Nephron progenitor cell (in vitro differentiated cells): ENCODE measurements around the gene SIM1.

Source experiments
- DNase-seq: peaks from one replicate; pipeline ENCODE4 v3.0.0; 2021
- H3K27ac Mint-ChIP-seq: 2 replicates; pipeline ENCODE4 v1.8.0; 2021; ENCODE audit warnings: mild to moderate bottlenecking, moderate library complexity, mixed read lengths
- H3K27me3 Mint-ChIP-seq: 2 replicates; pipeline ENCODE4 v1.8.0; 2021; ENCODE audit warnings: mild to moderate bottlenecking, low read depth, mixed read lengths; ENCODE audit not compliant: poor library complexity
- H3K36me3 Mint-ChIP-seq: 2 replicates; pipeline ENCODE4 v1.8.0; 2021; ENCODE audit warnings: low read depth, mixed read lengths
- H3K4me1 Mint-ChIP-seq: 2 replicates; pipeline ENCODE4 v1.8.0; 2021; ENCODE audit warnings: mixed read lengths
- H3K4me3 Mint-ChIP-seq: 2 replicates; pipeline ENCODE4 v1.8.0; 2021; ENCODE audit warnings: mild to moderate bottlenecking, moderate library complexity, mixed read lengths
- H3K9me3 Mint-ChIP-seq: 2 replicates; pipeline ENCODE4 v1.8.0; 2021; ENCODE audit warnings: mild to moderate bottlenecking, moderate library complexity, mixed read lengths
- CTCF ChIP-seq: fragments of 200-600 bp; sonication (generic); IDR thresholded peaks from 2 replicates; pipeline ENCODE4 v1.5.0; 2021; ENCODE audit warnings: antibody characterized with exemption

The SIM1 gene

DNA sequence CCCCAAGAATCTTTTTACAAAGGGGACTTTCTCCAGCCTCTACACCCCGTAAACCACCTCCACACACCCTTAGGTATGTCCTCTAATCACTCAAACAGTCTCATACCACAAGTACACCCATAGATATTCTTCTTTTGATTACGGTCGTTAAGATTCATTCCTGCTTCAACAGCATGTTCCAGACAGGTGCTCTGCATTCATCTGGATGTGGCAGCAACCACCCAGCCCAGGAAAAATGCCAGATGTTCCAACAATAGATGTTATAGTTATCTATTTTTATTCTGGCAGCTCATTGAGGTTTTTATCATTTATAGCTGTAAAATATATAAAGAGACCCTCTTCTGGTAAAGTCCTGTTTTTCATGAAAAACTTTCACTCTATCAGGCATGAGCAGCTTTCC is 60.7 kb downstream of the SIM1 start:
- H3K36me3 Mint-ChIP-seq: no peaks in the 10 kb centered on the region
- no peaks in the 10 kb centered on the region for H3K4me1 Mint-ChIP-seq
- peaks cover 6% of the 10 kb centered on the region for H3K27me3 Mint-ChIP-seq
- no peak for DNase-seq
- no peak overlapping the region for H3K27ac Mint-ChIP-seq
- H3K9me3 Mint-ChIP-seq: no peaks in the 10 kb centered on the region
- no peak overlapping the region for H3K4me3 Mint-ChIP-seq
- no peak for TF ChIP-seq CTCF

GRCh38 chr6:100393493-100393892 is 71.2 kb downstream of the SIM1 start:
- H3K36me3 Mint-ChIP-seq: peaks cover 43% of the 10 kb centered on the region
- TF ChIP-seq CTCF: no peak
- H3K4me3 Mint-ChIP-seq: no peak overlapping the region
- no peak for DNase-seq
- H3K27ac Mint-ChIP-seq: no peak overlapping the region
- no peaks in the 10 kb centered on the region for H3K27me3 Mint-ChIP-seq
- H3K4me1 Mint-ChIP-seq: no peaks in the 10 kb centered on the region
- H3K9me3 Mint-ChIP-seq: no peaks in the 10 kb centered on the region

DNA sequence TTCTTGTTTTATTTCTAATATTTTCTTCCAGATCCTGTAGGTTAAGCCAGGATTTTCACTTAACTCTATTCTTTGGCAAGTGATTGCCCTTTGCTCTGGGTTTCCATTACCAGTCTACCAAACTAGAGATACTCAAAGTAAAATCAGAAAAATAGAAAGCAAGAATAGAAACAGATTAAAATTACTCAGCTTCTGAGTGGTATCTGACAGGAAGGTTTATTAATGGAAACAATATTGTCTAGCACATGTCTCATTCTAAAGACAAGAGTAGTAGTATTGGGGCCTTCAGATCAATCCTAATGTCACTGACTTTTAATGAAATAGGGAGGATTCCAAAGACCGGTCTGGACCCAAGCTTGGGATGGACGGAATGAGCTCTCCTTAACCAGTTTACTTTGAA is 72.3 kb downstream of the SIM1 start:
- no peaks in the 10 kb centered on the region for H3K27me3 Mint-ChIP-seq
- no peak overlapping the region for H3K4me3 Mint-ChIP-seq
- no peaks in the 10 kb centered on the region for H3K4me1 Mint-ChIP-seq
- H3K36me3 Mint-ChIP-seq: peaks cover 38% of the 10 kb centered on the region
- H3K27ac Mint-ChIP-seq: no peak overlapping the region
- H3K9me3 Mint-ChIP-seq: no peaks in the 10 kb centered on the region
- DNase-seq: no peak
- TF ChIP-seq CTCF: no peak

DNA sequence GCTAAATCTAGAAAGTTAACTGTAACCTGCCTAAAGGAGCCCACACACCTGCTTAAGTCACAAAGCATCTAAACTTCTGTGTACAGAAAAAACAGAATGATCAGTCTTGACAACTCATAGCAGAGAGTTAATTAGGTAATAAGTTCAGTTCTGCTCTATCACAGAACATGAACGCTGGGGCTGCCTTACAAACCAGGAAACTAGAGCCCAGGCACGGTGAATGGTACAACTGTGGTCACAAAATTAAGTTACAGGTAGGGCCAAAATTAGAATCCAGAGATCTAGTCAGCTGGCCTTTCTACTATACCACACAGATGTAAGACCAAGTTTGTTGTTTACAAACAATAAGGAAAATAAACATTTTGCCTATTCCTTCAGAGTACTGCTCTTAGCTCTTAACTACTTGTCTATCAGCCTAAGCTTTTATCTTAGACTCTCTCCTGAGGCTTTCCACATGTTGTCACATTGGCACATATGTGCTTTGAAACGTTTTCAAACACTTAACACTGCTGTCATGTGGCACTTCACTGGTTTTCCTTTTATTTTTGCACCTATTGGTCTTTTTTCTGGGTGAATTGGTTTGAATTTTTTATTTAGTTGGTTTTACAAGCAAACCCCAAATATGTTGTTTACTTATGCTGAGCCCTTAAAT is 75.7 kb downstream of the SIM1 start:
- TF ChIP-seq CTCF: no peak
- no peak for DNase-seq
- Mint-ChIP-seq H3K4me1 (no peaks in the 10 kb centered on the region), H3K4me3 (no peak overlapping the region), H3K36me3 (peaks cover 28% of the 10 kb centered on the region), H3K27ac (no peak overlapping the region), H3K27me3 (no peaks in the 10 kb centered on the region), H3K9me3 (no peaks in the 10 kb centered on the region)

GRCh38 chr6:100382767-100383195 is 81.9 kb downstream of the SIM1 start:
- DNase-seq: no peak
- H3K4me1 Mint-ChIP-seq: no peaks in the 10 kb centered on the region
- no peaks in the 10 kb centered on the region for H3K27me3 Mint-ChIP-seq
- H3K27ac Mint-ChIP-seq: no peak overlapping the region
- no peak for TF ChIP-seq CTCF
- no peak overlapping the region for H3K4me3 Mint-ChIP-seq
- H3K36me3 Mint-ChIP-seq: no peaks in the 10 kb centered on the region
- no peaks in the 10 kb centered on the region for H3K9me3 Mint-ChIP-seq

- DNase-seq: no peak
- no peaks in the 10 kb centered on the region for H3K36me3 Mint-ChIP-seq
- no peaks in the 10 kb centered on the region for H3K9me3 Mint-ChIP-seq
Measured at GRCh38 chr6:100382031-100382430, 82.7 kb downstream of the SIM1 start.

More at GRCh38 chr6:100382031-100382430, 82.7 kb downstream of the SIM1 start:
- no peaks in the 10 kb centered on the region for H3K27me3 Mint-ChIP-seq
- no peak overlapping the region for H3K27ac Mint-ChIP-seq
- no peak overlapping the region for H3K4me3 Mint-ChIP-seq
- TF ChIP-seq CTCF: no peak
- H3K4me1 Mint-ChIP-seq: no peaks in the 10 kb centered on the region
